SK-N-SH (cell line): ENCODE measurements around the gene RHBDF2. TPM values are rescaled to one million over a fixed set of nuclear protein-coding genes. Genes with fewer than 3 reads are reported as not detected.
"Not testable (repeated sequence)": the region's sequence is repeated elsewhere in the genome, so short reads cannot be mapped to it uniquely, and the experiment has no call there.

ENCODE experiments used
- CTCF ChIA-PET: fragments of 300-600, 350-600 bp; formaldehyde crosslinking; extraction: SDS; loops from one replicate; lab custom pipeline; 2021; lab: Yijun Ruan, JAX
- POLR2A ChIA-PET: fragments of 350-600 bp; sonication (Branson Sonifier 250); formaldehyde crosslinking; extraction: SDS; loops from one replicate; lab custom pipeline; 2020; ENCODE audit warnings: antibody characterized with exemption, inconsistent platforms; lab: Yijun Ruan, JAX
- DNase-seq: peaks from one replicate; pipeline ENCODE4 v3.0.0; 2012
- H2AFZ ChIP-seq: fragments of 200-600 bp; sonication (generic); 2 replicates; pipeline ENCODE4 v1.8.1; 2016; ENCODE audit warnings: antibody characterized with exemption, mild to moderate bottlenecking, low read depth
- H3F3A ChIP-seq: fragments of 200-600 bp; sonication (generic); replicated peaks from 2 replicates; pipeline ENCODE3; 2016; ENCODE audit warnings: antibody characterized with exemption, mild to moderate bottlenecking; ENCODE audit not compliant: insufficient read depth
- H3K27ac ChIP-seq, 2 experiments: fragments of 200-500 bp in 1 of 2; fragments of 200-600 bp in 1 of 2; sonication (Bioruptor generic) in 1 of 2; sonication (generic), shearing (Covaris generic) in 1 of 2; 2 replicates each; pipeline versions ENCODE4 v1.5.1 to v1.6.1; 2014 to 2016; ENCODE audit warnings: low read depth in 2 of 2, inconsistent platforms in 1 of 2, low read length in 1 of 2, mild to moderate bottlenecking in 1 of 2, mixed read lengths in 1 of 2
- H3K27me3 ChIP-seq: fragments of 200-600 bp; sonication (generic), shearing (Covaris generic); 2 replicates; pipeline ENCODE4 v1.6.1; 2016; ENCODE audit warnings: mixed run types; ENCODE audit not compliant: insufficient read depth
- H3K36me3 ChIP-seq, 2 experiments: fragments of 200-500 bp in 1 of 2; fragments of 200-600 bp in 1 of 2; sonication (Bioruptor generic) in 1 of 2; sonication (generic) in 1 of 2; replicated peaks in 1 of 2; 2 replicates each; pipeline versions ENCODE3 to v1.5.1; 2014 to 2016; ENCODE audit warnings: low read length in 1 of 2, mild to moderate bottlenecking in 1 of 2; ENCODE audit not compliant: insufficient read depth in 2 of 2, control insufficient read depth in 1 of 2
- H3K4me1 ChIP-seq, 2 experiments: fragments of 200-500 bp in 1 of 2; fragments of 200-600 bp in 1 of 2; sonication (Bioruptor generic) in 1 of 2; sonication (generic), shearing (Covaris generic) in 1 of 2; 2 replicates each; pipeline versions ENCODE4 v1.5.1 to v1.6.1; 2014 to 2016; ENCODE audit warnings: low read depth in 1 of 2, low read length in 1 of 2, mixed run types in 1 of 2; ENCODE audit not compliant: insufficient read depth in 2 of 2, control insufficient read depth in 1 of 2
- H3K4me2 ChIP-seq: fragments of 200-600 bp; sonication (generic), shearing (Covaris generic); 2 replicates; pipeline ENCODE4 v1.6.1; 2017; ENCODE audit warnings: mixed run types
- H3K4me3 ChIP-seq, 2 experiments: fragments of 200-500 bp in 1 of 2; fragments of 200-600 bp in 1 of 2; sonication (Bioruptor generic) in 1 of 2; sonication (generic), shearing (Covaris generic) in 1 of 2; 2 replicates each; pipeline versions ENCODE4 v1.5.1 to v1.8.1; 2014 to 2016; ENCODE audit warnings: low read depth in 2 of 2, inconsistent platforms in 1 of 2, low read length in 1 of 2, mild to moderate bottlenecking in 1 of 2, mixed read lengths in 1 of 2, moderate library complexity in 1 of 2
- H3K79me2 ChIP-seq: fragments of 200-600 bp; sonication (generic); 2 replicates; pipeline ENCODE4 v1.8.1; 2017; ENCODE audit warnings: mild to moderate bottlenecking; ENCODE audit not compliant: insufficient read depth
- H3K9ac ChIP-seq: fragments of 200-600 bp; sonication (generic); 2 replicates; pipeline ENCODE4 v1.6.1; 2017; ENCODE audit warnings: mixed run types
- H3K9me2 ChIP-seq: fragments of 200-600 bp; sonication (generic); 2 replicates; pipeline ENCODE4 v1.6.1; 2017; ENCODE audit warnings: mixed run types
- H3K9me3 ChIP-seq: fragments of 200-600 bp; sonication (generic); 2 replicates; pipeline ENCODE4 v1.6.1; 2017; ENCODE audit warnings: mixed run types, mild to moderate bottlenecking, moderate library complexity
- H4K20me1 ChIP-seq: fragments of 200-600 bp; sonication (generic); 2 replicates; pipeline ENCODE4 v1.6.1; 2017; ENCODE audit warnings: mild to moderate bottlenecking, mixed run types; ENCODE audit not compliant: insufficient read depth
- MEF2A ChIP-seq: IDR thresholded peaks from 2 replicates; pipeline ENCODE4 v1.4.0; 2012; ENCODE audit warnings: low read depth, borderline replicate concordance
- TCF12 ChIP-seq: IDR thresholded peaks from 2 replicates; pipeline ENCODE4 v1.4.0; 2012
- WGBS: methylation state at CpG from one replicate; pipeline ENCODE4 v1.1.6; 2017; ENCODE audit warnings: low lambda C conversion rate; 5-methylcytosine and 5-hydroxymethylcytosine counted together
- polyA plus RNA-seq, 3 experiments: library from polyadenylated mRNA; depleted of rRNA; stranded (reverse); fragments of >200 nt; gene quantifications; 2 replicates each; pipeline ENCODE4 v1.2.3, GENCODE V29; 2012
- TF ChIP-seq, protein P1 (sequence below): IDR thresholded peaks from 2 replicates; pipeline ENCODE4 v1.4.0; 2012; ENCODE audit warnings: low read depth, borderline replicate concordance
- TF ChIP-seq, protein P2 (sequence below): IDR thresholded peaks from 2 replicates; pipeline ENCODE4 v1.4.0; 2012; ENCODE audit warnings: low read depth

Gene RHBDF2
- polyA plus RNA-seq, 1 of the 3 experiments (the other 2 are of a cell fraction), result 16.1 TPM

DNA sequence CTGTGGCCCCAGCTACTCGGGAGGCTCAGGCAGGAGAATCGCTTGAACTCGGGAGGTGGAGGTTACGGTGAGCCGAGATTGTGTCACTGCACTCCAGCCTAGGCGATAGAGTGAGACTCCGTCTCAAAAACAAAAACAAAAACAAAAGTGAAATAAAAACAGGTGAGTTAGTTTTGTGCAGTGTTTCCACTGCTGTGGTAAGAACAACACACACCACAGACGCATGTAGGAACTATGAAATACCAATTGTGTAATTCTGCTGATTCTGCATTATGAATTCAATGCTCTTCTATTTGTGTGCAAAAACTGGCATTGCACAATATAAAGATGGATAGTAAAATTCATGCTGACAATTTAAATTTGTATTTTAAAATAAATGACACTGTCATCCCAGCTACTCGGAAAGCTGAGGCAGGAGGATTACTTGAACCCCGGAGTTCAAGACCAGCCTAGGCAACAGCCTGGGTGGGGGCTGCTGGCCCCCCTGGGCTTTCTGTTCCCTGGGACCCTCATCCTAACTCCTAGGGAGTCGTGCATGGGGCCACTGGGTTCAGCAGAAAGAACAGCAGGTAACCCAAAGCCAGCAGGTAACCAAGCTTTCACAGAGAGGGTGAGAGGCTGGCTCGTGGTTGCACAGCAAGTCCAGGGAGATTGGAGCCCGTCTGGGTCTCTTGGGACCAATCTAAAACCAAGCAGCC is 10.6 kb upstream of the RHBDF2 start (continued):
- TF ChIP-seq, protein P1, sequence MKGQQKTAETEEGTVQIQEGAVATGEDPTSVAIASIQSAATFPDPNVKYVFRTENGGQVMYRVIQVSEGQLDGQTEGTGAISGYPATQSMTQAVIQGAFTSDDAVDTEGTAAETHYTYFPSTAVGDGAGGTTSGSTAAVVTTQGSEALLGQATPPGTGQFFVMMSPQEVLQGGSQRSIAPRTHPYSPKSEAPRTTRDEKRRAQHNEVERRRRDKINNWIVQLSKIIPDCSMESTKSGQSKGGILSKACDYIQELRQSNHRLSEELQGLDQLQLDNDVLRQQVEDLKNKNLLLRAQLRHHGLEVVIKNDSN, result no peak
- TF ChIP-seq, protein P2, sequence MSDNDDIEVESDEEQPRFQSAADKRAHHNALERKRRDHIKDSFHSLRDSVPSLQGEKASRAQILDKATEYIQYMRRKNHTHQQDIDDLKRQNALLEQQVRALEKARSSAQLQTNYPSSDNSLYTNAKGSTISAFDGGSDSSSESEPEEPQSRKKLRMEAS, result no peak
- no peak for TF ChIP-seq TCF12

DNA sequence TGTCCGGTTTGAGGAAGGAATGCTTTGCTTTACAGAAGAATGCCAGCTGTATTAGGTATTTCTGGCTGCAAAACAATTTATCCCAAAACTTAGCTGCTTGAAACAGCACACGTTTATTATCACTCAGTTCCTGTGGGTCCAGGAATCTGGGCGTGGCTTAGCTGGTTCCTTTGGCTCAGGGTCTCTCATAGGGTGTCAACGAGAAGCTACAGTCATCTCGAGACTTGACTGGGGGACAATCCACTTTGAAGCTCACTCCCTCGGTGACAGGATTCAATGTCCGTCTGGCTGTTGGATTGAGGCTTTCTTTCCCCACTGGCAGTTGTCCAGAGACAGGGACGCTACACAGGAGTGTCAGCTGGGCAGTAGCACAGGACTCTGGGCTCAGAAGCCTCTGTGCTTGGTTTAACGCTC is 9.6 kb upstream of the RHBDF2 start:
- no peak overlapping the region for H3K4me3 ChIP-seq
- H3K9ac ChIP-seq, result no peak overlapping the region
- ChIA-PET CTCF (interaction anchor here (0.8 to 52.1 kb wide), 12 partner anchors 9 to 202 kb away, joined by 3 to 1687 read pairs (median 16); partner anchors contain the start of genes AANAT, CYGB, PRCD and RHBDF2), POLR2A (no interaction called here)
- H3K4me1 ChIP-seq, result peaks cover 0 to 9% of the 10 kb centered on the region in 2 experiments; a peak in 1 of 4 replicates
- no peaks in the 10 kb centered on the region for H3K79me2 ChIP-seq
- DNase-seq, result peak; percentile 56
- H3K9me2 ChIP-seq, result no peaks in the 10 kb centered on the region
- no peak overlapping the region for H3K4me2 ChIP-seq
- no peaks in the 10 kb centered on the region for H3F3A ChIP-seq
- peaks cover 26% of the 10 kb centered on the region for H3K27me3 ChIP-seq
- no peaks in the 10 kb centered on the region for H3K36me3 ChIP-seq
- no peaks in the 10 kb centered on the region for H3K9me3 ChIP-seq
- no peak overlapping the region for H3K27ac ChIP-seq
- no peak for TF ChIP-seq MEF2A
- H2AFZ ChIP-seq, result 0 out of 2 replicates have a peak overlapping the region, but pooled peaks have one; percentile 63
- 38% methylated on average over 9 of the region's 9 CpGs for WGBS
- H4K20me1 ChIP-seq, result no peaks in the 10 kb centered on the region

DNA sequence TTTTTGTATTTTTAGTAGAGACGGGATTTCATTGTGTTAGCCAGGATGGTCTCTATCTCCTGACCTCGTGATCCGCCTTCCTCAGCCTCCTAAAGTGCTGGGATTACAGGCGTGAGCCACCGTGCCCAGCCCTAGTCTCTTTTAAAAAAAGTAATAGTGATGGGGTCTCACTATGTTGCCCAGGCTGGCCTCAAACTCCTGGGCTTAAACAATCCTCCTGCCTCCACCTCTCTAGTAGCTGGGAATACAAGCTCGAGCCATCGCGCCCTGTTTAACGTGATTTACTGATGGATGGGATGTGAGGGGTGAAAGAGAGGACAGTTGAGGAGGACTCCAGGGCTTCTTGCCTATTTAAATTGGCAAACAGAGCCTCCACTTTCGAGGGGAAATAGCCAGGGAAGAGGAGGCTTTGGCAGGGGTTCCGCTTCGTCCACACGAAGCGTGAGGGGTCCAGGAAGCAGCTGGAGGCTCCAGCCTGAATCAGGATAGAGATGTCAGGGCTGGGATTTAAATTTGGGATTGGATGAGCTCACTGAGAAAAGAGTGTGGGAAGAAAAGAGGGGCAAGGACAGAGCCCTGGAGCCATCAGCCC is 7.3 kb upstream of the RHBDF2 start:
- H3K9me2 ChIP-seq, DNase-seq, H3K9ac ChIP-seq, H2AFZ ChIP-seq, H3K4me2 ChIP-seq, H3K9me3 ChIP-seq, H3F3A ChIP-seq, H3K4me3 ChIP-seq, H4K20me1 ChIP-seq, H3K79me2 ChIP-seq, H3K4me1 ChIP-seq, H3K36me3 ChIP-seq, H3K27ac ChIP-seq: not testable (repeated sequence)
- ChIA-PET CTCF (interaction anchor here (1.2 to 52.1 kb wide), 12 partner anchors 12 to 123 kb away, joined by 4 to 1687 read pairs (median 21); partner anchors contain the start of genes AANAT, CYGB, PRCD and RHBDF2), POLR2A (interaction anchor here (1.0 to 1.6 kb wide), 2 partner anchors 28 to 35 kb away, joined by 3 read pairs; no protein-coding TSS in a partner anchor)
- WGBS, result 77% methylated on average over 14 of the region's 14 CpGs
- peaks cover 26% of the 10 kb centered on the region for H3K27me3 ChIP-seq
